Lower lobe of right lung (tissue), 2 donors: Measurements from ENCODE around the gene TBCA. TPM values are rescaled to one million over a fixed set of nuclear protein-coding genes. Genes with fewer than 3 reads are reported as not detected.

Experiments used
- ATAC-seq, 2 donors: fragments of 200-7000 bp; cut with Tn5 transposase; one replicate each; pipeline ENCODE4 v1.9.1; 2020 to 2022; ENCODE audit warnings: mild to moderate bottlenecking in 2 of 2, moderate library complexity in 2 of 2
- DNase-seq: peaks from one replicate; pipeline ENCODE4 v3.0.0-alpha.2; 2020
- H3K27ac ChIP-seq: fragments of 200-600 bp; one replicate; pipeline ENCODE4 v1.8.0; 2022
- H3K27me3 ChIP-seq: fragments of 200-600 bp; one replicate; pipeline ENCODE4 v1.8.0; 2022; ENCODE audit warnings: low read depth
- H3K36me3 ChIP-seq: fragments of 200-600 bp; one replicate; pipeline ENCODE4 v1.8.0; 2022; ENCODE audit warnings: mild to moderate bottlenecking
- H3K4me1 ChIP-seq: fragments of 200-600 bp; one replicate; pipeline ENCODE4 v1.8.0; 2022
- H3K4me3 ChIP-seq: fragments of 200-600 bp; one replicate; pipeline ENCODE4 v1.8.0; 2022; ENCODE audit warnings: mild to moderate bottlenecking
- H3K9me3 ChIP-seq: fragments of 200-600 bp; one replicate; pipeline ENCODE4 v1.8.0; 2022
- CTCF ChIP-seq: fragments of 200-600 bp; IDR thresholded peaks from one replicate; pipeline ENCODE4 v1.8.0; 2022; ENCODE audit warnings: antibody characterized with exemption, mild to moderate bottlenecking
- intact Hi-C: fragments of 100-400 bp; cut with DNase I; formaldehyde crosslinking; loops from one replicate; pipeline ENCODE4 v1.11.0; 2022
- total RNA-seq: library from RNA; stranded (reverse); fragmentation: NEBNext Ultra II Directional; extraction: Animal tissue kit (Norgen Biotek cat#: 25700); gene quantifications from one replicate; pipeline ENCODE4 v1.2.1, GENCODE V29; 2021
- donor health status: DM: no; HTN: yes; CAD: no; lungs with severe emphysema.

Gene TBCA
- total RNA-seq, 1 donor from 2014 or later, result 117 TPM

- Histone ChIP-seq H3K4me1 (no peaks in the 10 kb centered on the region), H3K9me3 (no peaks in the 10 kb centered on the region), H3K4me3 (no peak overlapping the region), H3K27me3 (no peaks in the 10 kb centered on the region), H3K36me3 (peaks cover 25% of the 10 kb centered on the region), H3K27ac (no peak overlapping the region)
- TF ChIP-seq CTCF, result no peak
- no peak for ATAC-seq
- no peak for DNase-seq
- intact Hi-C loops, result no loop called here
These were observed 77.2 kb downstream of the TBCA start for GRCh38 chr5:77698920-77699319.

- ATAC-seq (no peak), DNase-seq (no peak)
- Histone ChIP-seq H3K4me1 (no peaks in the 10 kb centered on the region), H3K4me3 (no peak overlapping the region), H3K36me3 (peaks cover 19% of the 10 kb centered on the region), H3K9me3 (no peaks in the 10 kb centered on the region), H3K27me3 (no peaks in the 10 kb centered on the region), H3K27ac (no peak overlapping the region)
- no peak for TF ChIP-seq CTCF
- intact Hi-C loops, result no loop called here
These were observed 78.4 kb downstream of the TBCA start for GRCh38 chr5:77697692-77698091.

- H3K36me3 ChIP-seq, result peaks cover 19% of the 10 kb centered on the region
- intact Hi-C loops, result no loop called here
- H3K4me1 ChIP-seq, result no peaks in the 10 kb centered on the region
- no peak overlapping the region for H3K27ac ChIP-seq
- no peak overlapping the region for H3K4me3 ChIP-seq
- DNase-seq (no peak), ATAC-seq (no peak)
- no peak for TF ChIP-seq CTCF
- H3K27me3 ChIP-seq, result no peaks in the 10 kb centered on the region
- H3K9me3 ChIP-seq, result no peaks in the 10 kb centered on the region
These were observed 80.0 kb downstream of the TBCA start for GRCh38 chr5:77696120-77696519.

- Histone ChIP-seq H3K27ac (no peak overlapping the region), H3K9me3 (no peaks in the 10 kb centered on the region), H3K27me3 (no peaks in the 10 kb centered on the region), H3K4me3 (no peak overlapping the region), H3K4me1 (no peaks in the 10 kb centered on the region), H3K36me3 (peaks cover 38% of the 10 kb centered on the region)
- ATAC-seq (no peak), DNase-seq (no peak)
- intact Hi-C loops, result no loop called here
- TF ChIP-seq CTCF, result no peak
These were observed 82.2 kb downstream of the TBCA start for GRCh38 chr5:77693913-77694312.

GRCh38 chr5:77683171-77683732, 92.9 kb downstream of the TBCA start:
- no peak for DNase-seq
- H3K4me1 ChIP-seq, result no peaks in the 10 kb centered on the region
- H3K27me3 ChIP-seq, result no peaks in the 10 kb centered on the region
- TF ChIP-seq CTCF, result no peak
- H3K9me3 ChIP-seq, result no peaks in the 10 kb centered on the region
- H3K4me3 ChIP-seq, result no peak overlapping the region
- no peak overlapping the region for H3K27ac ChIP-seq
- intact Hi-C loops, result no loop called here
- ATAC-seq, result no peak
- H3K36me3 ChIP-seq, result no peaks in the 10 kb centered on the region

GRCh38 chr5:77670526-77670925, 105.6 kb downstream of the TBCA start:
- TF ChIP-seq CTCF, result no peak
- intact Hi-C loops, result no loop called here
- ATAC-seq (no peak), DNase-seq (no peak)
- Histone ChIP-seq H3K36me3 (no peaks in the 10 kb centered on the region), H3K27ac (no peak overlapping the region), H3K4me1 (no peaks in the 10 kb centered on the region), H3K27me3 (peaks cover 15% of the 10 kb centered on the region), H3K4me3 (no peak overlapping the region), H3K9me3 (peaks cover 4% of the 10 kb centered on the region)
